ENCODE results near the gene XYLT1. TPM values are rescaled to one million over a fixed set of nuclear protein-coding genes. Genes with fewer than 3 reads are reported as not detected.

Gene XYLT1
- total RNA-seq, 6 experiments from 2014 or later: 0.48 to 2.0 (median 0.59) TPM

DNA sequence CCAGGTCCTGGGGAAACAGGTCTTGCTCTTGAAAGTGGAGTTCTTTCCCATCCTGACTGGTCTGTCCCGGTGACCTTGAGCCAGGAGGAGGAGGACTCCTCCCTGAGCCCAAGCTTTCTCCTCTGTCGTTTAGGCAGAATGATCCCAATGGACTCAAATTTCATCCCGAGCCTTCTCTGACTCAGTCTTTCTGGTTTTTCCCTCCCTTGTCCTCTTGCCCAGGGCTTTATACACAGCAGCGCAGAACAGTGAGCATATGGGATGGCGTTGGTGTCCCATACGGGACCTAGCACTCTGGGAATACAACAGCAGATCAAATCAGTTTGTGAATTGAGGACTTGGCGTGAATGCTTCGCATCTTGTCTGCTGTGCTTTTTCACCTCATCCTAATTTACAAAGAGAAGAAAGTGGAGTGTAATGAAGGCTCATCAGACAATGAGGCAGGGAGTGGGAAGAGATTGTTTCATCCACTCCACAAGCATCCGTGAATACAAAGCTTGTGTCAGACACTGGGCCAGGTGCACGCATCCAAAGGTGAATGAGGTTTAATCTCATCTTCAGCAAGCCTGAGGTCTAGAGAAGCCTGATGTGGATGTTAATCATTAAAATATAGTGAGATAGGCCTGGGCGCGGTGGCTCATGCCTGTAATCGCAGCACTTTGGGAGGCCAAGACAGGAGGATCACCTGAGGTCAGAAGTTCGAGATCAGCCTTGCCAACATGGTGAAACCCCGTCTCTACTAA, 1.1 kb upstream of the XYLT1 start:
- 59% methylated on average over 13 of the region's 15 CpGs for WGBS (ENCODE audit: insufficient coverage, low coverage, low lambda C conversion rate, missing lambda C conversion rate)
- Histone ChIP-seq H3K4me1 (no peaks in the 10 kb centered on the region), H3K27me3 (no peaks in the 10 kb centered on the region), H3K4me3 (no peak overlapping the region), H3K9me3 (no peaks in the 10 kb centered on the region), H3K36me3 (no peaks in the 10 kb centered on the region), H3K27ac (no peak overlapping the region)
- ATAC-seq: no peak
- no peak for DNase-seq
- intact Hi-C loops (cut with DNase I): no loop called here
- TF ChIP-seq, protein P1, sequence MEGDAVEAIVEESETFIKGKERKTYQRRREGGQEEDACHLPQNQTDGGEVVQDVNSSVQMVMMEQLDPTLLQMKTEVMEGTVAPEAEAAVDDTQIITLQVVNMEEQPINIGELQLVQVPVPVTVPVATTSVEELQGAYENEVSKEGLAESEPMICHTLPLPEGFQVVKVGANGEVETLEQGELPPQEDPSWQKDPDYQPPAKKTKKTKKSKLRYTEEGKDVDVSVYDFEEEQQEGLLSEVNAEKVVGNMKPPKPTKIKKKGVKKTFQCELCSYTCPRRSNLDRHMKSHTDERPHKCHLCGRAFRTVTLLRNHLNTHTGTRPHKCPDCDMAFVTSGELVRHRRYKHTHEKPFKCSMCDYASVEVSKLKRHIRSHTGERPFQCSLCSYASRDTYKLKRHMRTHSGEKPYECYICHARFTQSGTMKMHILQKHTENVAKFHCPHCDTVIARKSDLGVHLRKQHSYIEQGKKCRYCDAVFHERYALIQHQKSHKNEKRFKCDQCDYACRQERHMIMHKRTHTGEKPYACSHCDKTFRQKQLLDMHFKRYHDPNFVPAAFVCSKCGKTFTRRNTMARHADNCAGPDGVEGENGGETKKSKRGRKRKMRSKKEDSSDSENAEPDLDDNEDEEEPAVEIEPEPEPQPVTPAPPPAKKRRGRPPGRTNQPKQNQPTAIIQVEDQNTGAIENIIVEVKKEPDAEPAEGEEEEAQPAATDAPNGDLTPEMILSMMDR (IDR thresholded peaks at IDR 0.05): no peak
- TF ChIP-seq POLR2A (IDR thresholded peaks at IDR 0.05): no peak

DNA sequence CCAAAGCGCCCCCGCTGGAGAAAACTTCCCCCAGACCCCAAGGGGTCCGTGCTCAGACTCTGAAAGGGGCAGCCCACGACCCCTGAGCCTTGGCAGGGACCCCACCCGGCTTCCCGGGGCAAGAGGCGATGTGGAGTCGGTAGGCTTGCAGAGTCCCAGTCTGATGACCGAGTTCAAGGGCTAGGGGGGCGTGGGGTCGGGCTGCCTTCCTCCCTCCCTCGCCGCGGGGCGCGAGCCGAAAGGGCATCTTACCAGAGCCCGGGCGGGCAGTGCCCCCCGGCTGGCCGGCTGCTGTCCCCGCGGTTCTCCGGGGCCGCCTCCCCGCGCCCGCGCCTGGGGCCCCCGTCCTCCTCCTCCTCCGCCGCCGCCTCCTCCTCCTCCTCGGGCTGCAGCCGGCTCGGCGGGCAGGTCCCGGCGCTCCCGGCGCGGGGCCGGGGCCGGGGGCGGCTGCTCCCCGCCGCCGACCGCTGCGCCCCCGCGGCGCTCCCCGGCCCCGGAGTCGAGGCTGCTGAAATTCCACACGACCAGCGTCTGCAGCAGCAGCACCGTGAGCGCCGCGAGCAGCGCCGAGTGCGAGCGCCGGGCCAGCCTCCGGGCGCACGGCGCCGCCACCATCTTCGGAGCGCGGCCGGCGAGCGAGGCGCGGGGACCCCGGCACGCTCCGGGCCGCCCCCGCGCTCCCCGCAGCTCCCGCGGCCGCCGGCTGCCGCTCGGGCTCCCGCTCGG, 415 bp downstream of the XYLT1 start:
- Histone ChIP-seq H3K36me3 (no peaks in the 10 kb centered on the region), H3K4me3 (peak overlapping the region; percentile 30 to 40 (median 35)), H3K27ac (no peak overlapping the region), H3K4me1 (no peaks in the 10 kb centered on the region), H3K27me3 (no peaks in the 10 kb centered on the region), H3K9me3 (no peaks in the 10 kb centered on the region)
- ATAC-seq (peak in 1 of 4 donors; percentile 10), DNase-seq (peak in 2 of 3 donors; percentile 36 to 57)
- no peak for TF ChIP-seq POLR2A (IDR thresholded peaks at IDR 0.05)
- WGBS (ENCODE audit: insufficient coverage, low coverage, low lambda C conversion rate, missing lambda C conversion rate): 3% methylated on average over 6 of the region's 95 CpGs
- intact Hi-C loops (cut with DNase I): no loop called here

DNA sequence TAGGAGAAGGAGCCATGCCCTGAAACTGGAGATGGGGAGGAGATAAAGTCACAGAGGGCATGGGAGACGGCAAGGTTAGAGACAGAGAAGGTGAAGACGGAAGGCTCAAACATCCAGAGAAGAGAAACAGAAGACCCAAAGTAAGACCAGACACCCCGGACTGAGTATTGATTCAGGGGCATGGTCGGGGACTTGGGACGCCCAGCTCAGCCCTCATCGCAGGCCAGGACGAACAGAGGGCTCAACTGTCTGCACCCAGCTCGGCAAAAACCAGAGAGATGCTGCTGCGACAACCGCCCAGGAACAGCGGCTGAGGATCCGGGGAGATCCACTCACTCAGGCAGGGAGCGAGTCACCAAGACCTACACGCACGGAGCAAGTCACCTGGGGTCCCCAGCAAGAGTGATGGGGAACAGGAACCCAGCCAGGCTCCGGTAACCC, 999 bp downstream of the XYLT1 start:
- no peaks in the 10 kb centered on the region for H3K36me3 ChIP-seq
- H3K4me1 ChIP-seq: no peaks in the 10 kb centered on the region
- peak overlapping the region; percentile 30 to 40 (median 35) for H3K4me3 ChIP-seq
- no peak overlapping the region for H3K27ac ChIP-seq
- intact Hi-C loops (cut with DNase I): no loop called here
- WGBS (ENCODE audit: insufficient coverage, low coverage, low lambda C conversion rate, missing lambda C conversion rate): 3% methylated on average over 15 of the region's 16 CpGs
- DNase-seq (peak in 1 of 3 donors; percentile 47), ATAC-seq (peak in 2 of 4 donors; percentile 12 to 27)
- no peak for TF ChIP-seq POLR2A (IDR thresholded peaks at IDR 0.05)
- TF ChIP-seq, protein P1 (IDR thresholded peaks at IDR 0.05): no peak
- H3K27me3 ChIP-seq: no peaks in the 10 kb centered on the region
- H3K9me3 ChIP-seq: no peaks in the 10 kb centered on the region

DNA sequence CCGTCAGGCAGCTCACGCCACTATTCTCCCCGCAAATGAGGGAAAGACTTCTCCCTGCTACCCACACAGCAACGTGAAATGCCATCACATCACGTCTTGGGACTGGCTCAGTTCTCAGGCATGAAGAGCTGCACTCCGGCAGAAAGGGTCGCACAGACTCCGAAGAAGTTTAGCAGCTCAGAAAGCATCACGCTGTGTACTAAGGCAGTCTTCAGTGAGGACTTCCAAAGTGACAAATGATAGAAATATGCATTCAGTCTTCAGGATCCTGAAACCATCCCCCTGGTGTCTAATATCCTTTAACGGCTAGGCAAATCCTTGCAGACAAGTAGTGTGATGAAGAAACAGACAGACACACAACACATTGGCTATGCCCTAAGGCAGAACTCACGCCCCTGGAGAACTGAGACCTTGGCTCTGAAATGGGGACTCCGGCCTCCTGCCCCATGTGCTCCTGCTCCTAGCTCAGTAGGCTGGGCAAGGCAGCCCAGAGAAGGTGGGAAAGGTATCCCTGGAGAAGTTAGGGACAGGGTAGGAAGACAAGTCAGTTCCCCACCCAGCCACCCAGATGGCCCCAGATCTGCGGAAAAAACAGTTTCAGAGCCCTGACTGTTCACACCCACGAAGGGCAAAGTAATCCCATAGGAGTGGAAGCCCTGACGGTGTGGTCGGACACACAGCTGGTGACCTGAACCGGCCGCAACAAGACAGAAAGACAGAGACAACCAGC, 1.6 kb downstream of the XYLT1 start:
- ATAC-seq: peak in 1 of 4 donors; percentile 12
- intact Hi-C loops (cut with DNase I): no loop called here
- no peaks in the 10 kb centered on the region for H3K9me3 ChIP-seq
- no peaks in the 10 kb centered on the region for H3K4me1 ChIP-seq
- 15% methylated on average over 11 of the region's 18 CpGs for WGBS (ENCODE audit: insufficient coverage, low coverage, low lambda C conversion rate, missing lambda C conversion rate)
- no peak overlapping the region for H3K27ac ChIP-seq
- DNase-seq: peak in 1 of 3 donors; percentile 39
- no peaks in the 10 kb centered on the region for H3K36me3 ChIP-seq
- no peaks in the 10 kb centered on the region for H3K27me3 ChIP-seq
- H3K4me3 ChIP-seq: peak overlapping the region in 2 of 3 donors; percentile 30 to 35
- TF ChIP-seq POLR2A (IDR thresholded peaks at IDR 0.05): no peak
- TF ChIP-seq, protein P1 (IDR thresholded peaks at IDR 0.05): no peak
